ENCODE measurements around the gene SEPTIN11.

Gene SEPTIN11

GRCh38 chr4:76968937-76969336 is 19.4 kb downstream of the SEPTIN11 start:
- H3K9ac ChIP-seq (ENCODE audit: low read length) = no peak overlapping the region
- H3K4me1 ChIP-seq (ENCODE audit: control insufficient read depth, low read depth, low read length) = peaks cover 31% of the 10 kb centered on the region

GRCh38 chr4:76969495-76969894 is 19.9 kb downstream of the SEPTIN11 start:
- no peak overlapping the region for H3K27ac ChIP-seq (ENCODE audit: low read length)
- no peaks in the 10 kb centered on the region for H3K36me3 ChIP-seq (ENCODE audit: control insufficient read depth, low read depth, low read length)
- H3K27me3 ChIP-seq (ENCODE audit: control insufficient read depth, insufficient read depth, low read length) = no peaks in the 10 kb centered on the region
- peaks cover 31% of the 10 kb centered on the region for H3K4me1 ChIP-seq (ENCODE audit: control insufficient read depth, low read depth, low read length)
- H3K4me3 ChIP-seq (ENCODE audit: low read length) = no peak overlapping the region
- no peaks in the 10 kb centered on the region for H3K9me3 ChIP-seq (ENCODE audit: control insufficient read depth, low read depth, low read length)
- no peak overlapping the region for H3K9ac ChIP-seq (ENCODE audit: low read length)

More at GRCh38 chr4:76968937-76969336, 19.4 kb downstream of the SEPTIN11 start:
- Histone ChIP-seq H3K36me3 (ENCODE audit: control insufficient read depth, low read depth, low read length) (no peaks in the 10 kb centered on the region), H3K9me3 (ENCODE audit: control insufficient read depth, low read depth, low read length) (no peaks in the 10 kb centered on the region), H3K4me3 (ENCODE audit: low read length) (no peak overlapping the region), H3K27me3 (ENCODE audit: control insufficient read depth, insufficient read depth, low read length) (no peaks in the 10 kb centered on the region), H3K27ac (ENCODE audit: low read length) (no peak overlapping the region)

- H3K9ac ChIP-seq (ENCODE audit: low read length) = no peak overlapping the region
- H3K27me3 ChIP-seq (ENCODE audit: control insufficient read depth, insufficient read depth, low read length) = no peaks in the 10 kb centered on the region
- no peak overlapping the region for H3K4me3 ChIP-seq (ENCODE audit: low read length)
- peaks cover 31% of the 10 kb centered on the region for H3K4me1 ChIP-seq (ENCODE audit: control insufficient read depth, low read depth, low read length)
- no peaks in the 10 kb centered on the region for H3K36me3 ChIP-seq (ENCODE audit: control insufficient read depth, low read depth, low read length)
- H3K27ac ChIP-seq (ENCODE audit: low read length) = no peak overlapping the region
- H3K9me3 ChIP-seq (ENCODE audit: control insufficient read depth, low read depth, low read length) = no peaks in the 10 kb centered on the region
Measured at GRCh38 chr4:76969941-76970529, 20.5 kb downstream of the SEPTIN11 start.

DNA sequence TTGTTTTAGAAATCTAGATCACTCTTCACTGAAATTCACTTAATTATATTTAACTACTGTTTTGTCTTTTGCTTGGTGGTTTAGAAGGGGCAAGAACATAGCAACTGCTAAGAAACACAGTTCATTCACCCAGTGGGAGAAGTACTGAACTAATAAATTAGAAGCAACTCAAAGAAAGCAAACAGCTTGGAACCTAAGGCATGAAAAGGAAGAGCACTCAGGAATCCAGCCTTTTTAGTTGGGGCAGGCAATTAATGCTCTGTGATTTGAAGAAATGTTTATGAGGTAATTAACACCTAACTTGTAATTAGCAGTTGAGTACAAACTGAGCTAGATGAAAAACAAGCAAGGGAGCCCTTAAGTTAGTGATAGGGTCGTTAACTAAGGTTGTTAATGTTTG is 22.8 kb downstream of the SEPTIN11 start:
- no peak overlapping the region for H3K27ac ChIP-seq (ENCODE audit: low read length)
- H3K27me3 ChIP-seq (ENCODE audit: control insufficient read depth, insufficient read depth, low read length) = no peaks in the 10 kb centered on the region
- no peak overlapping the region for H3K4me3 ChIP-seq (ENCODE audit: low read length)
- peaks cover 25% of the 10 kb centered on the region for H3K4me1 ChIP-seq (ENCODE audit: control insufficient read depth, low read depth, low read length)
- no peaks in the 10 kb centered on the region for H3K36me3 ChIP-seq (ENCODE audit: control insufficient read depth, low read depth, low read length)
- no peaks in the 10 kb centered on the region for H3K9me3 ChIP-seq (ENCODE audit: control insufficient read depth, low read depth, low read length)
- no peak overlapping the region for H3K9ac ChIP-seq (ENCODE audit: low read length)

DNA sequence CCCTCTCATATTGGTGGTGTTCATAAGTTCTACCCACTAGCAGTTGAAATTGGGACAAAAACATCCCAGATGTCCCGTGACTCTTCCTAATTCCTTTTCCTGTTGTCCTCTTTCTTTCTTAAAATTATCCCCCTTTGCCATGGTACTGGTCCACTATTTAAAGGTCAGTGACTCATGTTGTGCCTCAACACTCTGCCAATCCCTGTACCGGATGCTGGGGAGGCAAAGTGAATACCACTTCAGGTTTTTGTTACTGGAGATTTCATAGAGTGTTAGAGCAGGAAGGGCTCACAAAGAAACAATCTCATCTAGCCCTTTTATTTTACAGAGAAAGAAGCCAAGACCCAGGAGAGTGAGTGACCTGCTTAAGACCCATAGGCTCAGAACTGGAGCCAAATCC is 24.6 kb downstream of the SEPTIN11 start:
- H3K4me1 ChIP-seq (ENCODE audit: control insufficient read depth, low read depth, low read length) = peaks cover 25% of the 10 kb centered on the region
- H3K9me3 ChIP-seq (ENCODE audit: control insufficient read depth, low read depth, low read length) = no peaks in the 10 kb centered on the region
- H3K9ac ChIP-seq (ENCODE audit: low read length) = no peak overlapping the region
- no peaks in the 10 kb centered on the region for H3K36me3 ChIP-seq (ENCODE audit: control insufficient read depth, low read depth, low read length)
- H3K27me3 ChIP-seq (ENCODE audit: control insufficient read depth, insufficient read depth, low read length) = no peaks in the 10 kb centered on the region
- no peak overlapping the region for H3K27ac ChIP-seq (ENCODE audit: low read length)
- no peak overlapping the region for H3K4me3 ChIP-seq (ENCODE audit: low read length)

DNA sequence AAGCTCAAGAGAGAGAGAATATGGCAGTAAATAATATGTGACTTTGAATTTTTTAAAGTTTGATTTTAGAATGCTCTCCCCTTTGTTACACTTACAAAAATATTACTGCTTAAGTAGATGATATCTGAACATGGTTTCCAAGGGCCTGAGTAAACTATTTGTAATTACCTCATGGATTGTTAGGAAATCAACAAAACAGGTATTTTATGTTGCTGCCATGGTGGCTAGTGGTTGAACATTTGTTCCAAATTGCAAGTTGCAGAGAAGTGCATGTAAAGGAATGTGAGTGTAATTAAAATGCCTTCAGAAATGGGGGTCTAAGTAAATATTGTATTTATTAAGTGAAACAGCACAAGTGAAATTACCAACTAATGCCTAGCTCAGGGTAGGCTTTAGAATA is 27.6 kb downstream of the SEPTIN11 start:
- H3K36me3 ChIP-seq (ENCODE audit: control insufficient read depth, low read depth, low read length) = no peaks in the 10 kb centered on the region
- H3K27me3 ChIP-seq (ENCODE audit: control insufficient read depth, insufficient read depth, low read length) = no peaks in the 10 kb centered on the region
- peaks cover 21% of the 10 kb centered on the region for H3K4me1 ChIP-seq (ENCODE audit: control insufficient read depth, low read depth, low read length)
- no peak overlapping the region for H3K4me3 ChIP-seq (ENCODE audit: low read length)
- H3K27ac ChIP-seq (ENCODE audit: low read length) = no peak overlapping the region
- H3K9ac ChIP-seq (ENCODE audit: low read length) = no peak overlapping the region
- H3K9me3 ChIP-seq (ENCODE audit: control insufficient read depth, low read depth, low read length) = no peaks in the 10 kb centered on the region

GRCh38 chr4:76977736-76978350 is 28.3 kb downstream of the SEPTIN11 start:
- no peak overlapping the region for H3K4me3 ChIP-seq (ENCODE audit: low read length)
- no peaks in the 10 kb centered on the region for H3K36me3 ChIP-seq (ENCODE audit: control insufficient read depth, low read depth, low read length)
- no peak overlapping the region for H3K27ac ChIP-seq (ENCODE audit: low read length)
- H3K9ac ChIP-seq (ENCODE audit: low read length) = no peak overlapping the region
- no peaks in the 10 kb centered on the region for H3K27me3 ChIP-seq (ENCODE audit: control insufficient read depth, insufficient read depth, low read length)
- H3K9me3 ChIP-seq (ENCODE audit: control insufficient read depth, low read depth, low read length) = no peaks in the 10 kb centered on the region
- peaks cover 17% of the 10 kb centered on the region for H3K4me1 ChIP-seq (ENCODE audit: control insufficient read depth, low read depth, low read length)

- no peaks in the 10 kb centered on the region for H3K36me3 ChIP-seq (ENCODE audit: control insufficient read depth, low read depth, low read length)
- peaks cover 18% of the 10 kb centered on the region for H3K4me1 ChIP-seq (ENCODE audit: control insufficient read depth, low read depth, low read length)
- no peaks in the 10 kb centered on the region for H3K9me3 ChIP-seq (ENCODE audit: control insufficient read depth, low read depth, low read length)
- H3K4me3 ChIP-seq (ENCODE audit: low read length) = no peak overlapping the region
- no peak overlapping the region for H3K27ac ChIP-seq (ENCODE audit: low read length)
- no peak overlapping the region for H3K9ac ChIP-seq (ENCODE audit: low read length)
- H3K27me3 ChIP-seq (ENCODE audit: control insufficient read depth, insufficient read depth, low read length) = no peaks in the 10 kb centered on the region
Measured at GRCh38 chr4:76979236-76979635, 29.7 kb downstream of the SEPTIN11 start.

DNA sequence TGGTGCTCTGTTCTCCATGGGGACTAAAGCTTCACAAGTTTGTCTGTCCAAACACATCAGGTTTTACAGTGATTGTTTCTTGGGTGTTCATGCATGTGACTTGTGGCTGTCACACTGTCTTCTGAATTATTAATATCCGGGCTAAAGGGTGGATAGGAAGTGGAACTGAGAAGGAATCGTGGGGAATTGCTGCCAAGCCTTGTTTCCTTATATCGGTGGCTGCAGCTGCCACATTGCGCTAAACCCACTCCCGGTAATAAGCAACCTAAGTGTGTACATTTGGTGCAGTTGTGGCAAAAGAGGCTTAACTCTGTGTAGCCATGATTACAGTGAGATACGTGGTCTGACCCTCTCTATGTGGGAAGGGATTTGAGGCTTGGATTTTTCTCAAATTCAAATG is 30.7 kb downstream of the SEPTIN11 start:
- Histone ChIP-seq H3K27me3 (ENCODE audit: control insufficient read depth, insufficient read depth, low read length) (no peaks in the 10 kb centered on the region), H3K9ac (ENCODE audit: low read length) (no peak overlapping the region), H3K4me1 (ENCODE audit: control insufficient read depth, low read depth, low read length) (peaks cover 28% of the 10 kb centered on the region), H3K27ac (ENCODE audit: low read length) (no peak overlapping the region), H3K4me3 (ENCODE audit: low read length) (no peak overlapping the region), H3K9me3 (ENCODE audit: control insufficient read depth, low read depth, low read length) (no peaks in the 10 kb centered on the region), H3K36me3 (ENCODE audit: control insufficient read depth, low read depth, low read length) (no peaks in the 10 kb centered on the region)

DNA sequence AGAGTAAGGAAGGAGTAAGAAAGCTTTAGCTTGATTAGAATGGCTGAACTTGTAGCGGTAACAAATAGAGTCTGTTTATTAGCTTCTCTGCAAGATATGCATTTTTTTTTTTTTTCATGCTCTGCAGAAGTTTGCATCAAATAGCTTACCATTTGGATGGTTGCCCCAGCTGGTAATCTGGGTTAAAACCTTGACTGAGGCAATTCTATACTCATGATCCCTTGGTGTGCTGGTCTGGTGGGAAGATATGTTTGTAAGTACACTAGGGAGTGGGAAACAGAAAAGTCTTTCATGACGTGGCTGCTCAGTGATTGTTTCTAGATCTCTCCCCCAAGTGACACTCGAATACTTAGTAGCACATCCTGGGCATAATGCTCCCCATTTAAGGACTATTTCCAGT is 32.1 kb downstream of the SEPTIN11 start:
- no peaks in the 10 kb centered on the region for H3K27me3 ChIP-seq (ENCODE audit: control insufficient read depth, insufficient read depth, low read length)
- no peak overlapping the region for H3K27ac ChIP-seq (ENCODE audit: low read length)
- H3K9ac ChIP-seq (ENCODE audit: low read length) = no peak overlapping the region
- H3K4me3 ChIP-seq (ENCODE audit: low read length) = no peak overlapping the region
- no peaks in the 10 kb centered on the region for H3K36me3 ChIP-seq (ENCODE audit: control insufficient read depth, low read depth, low read length)
- H3K4me1 ChIP-seq (ENCODE audit: control insufficient read depth, low read depth, low read length) = peaks cover 32% of the 10 kb centered on the region
- H3K9me3 ChIP-seq (ENCODE audit: control insufficient read depth, low read depth, low read length) = no peaks in the 10 kb centered on the region

GRCh38 chr4:76982638-76983584 is 33.4 kb downstream of the SEPTIN11 start:
- Histone ChIP-seq H3K27me3 (ENCODE audit: control insufficient read depth, insufficient read depth, low read length) (no peaks in the 10 kb centered on the region), H3K4me3 (ENCODE audit: low read length) (no peak overlapping the region), H3K4me1 (ENCODE audit: control insufficient read depth, low read depth, low read length) (peaks cover 44% of the 10 kb centered on the region), H3K36me3 (ENCODE audit: control insufficient read depth, low read depth, low read length) (no peaks in the 10 kb centered on the region), H3K9me3 (ENCODE audit: control insufficient read depth, low read depth, low read length) (no peaks in the 10 kb centered on the region), H3K27ac (ENCODE audit: low read length) (no peak overlapping the region), H3K9ac (ENCODE audit: low read length) (no peak overlapping the region)

Measured in iPS-18a (cell line).